GM12878 (cell line): ENCODE results near the gene AK5. TPM values are rescaled to one million over a fixed set of nuclear protein-coding genes. Genes with fewer than 3 reads are reported as not detected.

ENCODE experiments used
- ATAC-seq: fragments of 200-7000 bp; cut with Tn5 transposase; 3 replicates; pipeline ENCODE4 v1.9.1; 2020; ENCODE audit warnings: mild to moderate bottlenecking, moderate library complexity
- BruUV-seq: library from RNA; stranded (reverse); fragments of 400-500 nt; replicated peaks from 2 replicates; lab custom pipeline; 2021; lab: Mats Ljungman, UMichigan
- CTCF ChIA-PET: fragments of 300-600 bp; sonication (Branson Sonifier 250); formaldehyde crosslinking; extraction: SDS; loops from one replicate; lab custom pipeline; 2021; ENCODE audit warnings: inconsistent platforms; lab: Yijun Ruan, JAX
- POLR2A ChIA-PET: fragments of 350-600 bp; formaldehyde crosslinking; extraction: SDS; loops from one replicate; lab custom pipeline; 2021; ENCODE audit warnings: inconsistent platforms; lab: Charles Lee
- RAD21 ChIA-PET: fragments of 300-600 bp; sonication (Branson Sonifier 250); formaldehyde crosslinking; loops from one replicate; lab custom pipeline; 2023; ENCODE audit warnings: antibody characterized with exemption; ENCODE audit not compliant: unreplicated experiment; lab: Charles Lee
- SMC1A ChIA-PET: fragments of 300-600 bp; sonication (Branson Sonifier 250); formaldehyde crosslinking; loops from one replicate; lab custom pipeline; 2023; ENCODE audit not compliant: unreplicated experiment, uncharacterized antibody; lab: Charles Lee
- DNase-seq: peaks from one replicate; pipeline ENCODE4 v3.0.0-alpha.2; 2011; ENCODE audit warnings: low read depth, low spot score
- FAIRE-seq: peaks from 3 replicates; lab custom pipeline; 2011; peaks lifted over from hg19 to GRCh38; lab: Jason Lieb, UNC
- H2AFZ ChIP-seq: 2 replicates; pipeline ENCODE4 v1.6.0; 2011; ENCODE audit warnings: low read depth, low read length, control low read depth; ENCODE audit not compliant: control insufficient read depth
- H3K27ac ChIP-seq: 2 replicates; pipeline ENCODE4 v1.5.1; 2011; ENCODE audit warnings: control low read depth; ENCODE audit not compliant: control insufficient read depth, insufficient read depth
- H3K27me3 ChIP-seq, 2 experiments: replicated peaks in 1 of 2; 2 replicates each; pipeline versions ENCODE4 v1.6.0 to v1.6.1; 2011; ENCODE audit warnings: low read length in 1 of 2; ENCODE audit not compliant: control insufficient read depth in 2 of 2, insufficient read depth in 2 of 2
- H3K36me3 ChIP-seq, 2 experiments: 2 replicates each; pipeline ENCODE4 v1.5.1; 2011; ENCODE audit warnings: low read length in 1 of 2; ENCODE audit not compliant: control insufficient read depth in 2 of 2, insufficient read depth in 2 of 2
- H3K4me1 ChIP-seq: 2 replicates; pipeline ENCODE4 v1.6.1; 2011; ENCODE audit warnings: mild to moderate bottlenecking, low read length, moderate library complexity, mixed read lengths; ENCODE audit not compliant: control insufficient read depth, insufficient read depth
- H3K4me2 ChIP-seq: 2 replicates; pipeline ENCODE4 v1.6.0; 2011; ENCODE audit warnings: control low read depth; ENCODE audit not compliant: control insufficient read depth, insufficient read depth
- H3K4me3 ChIP-seq: fragments of 200-600 bp; sonication (generic); 2 replicates; pipeline ENCODE4 v1.5.1; 2016
- H3K79me2 ChIP-seq: 2 replicates; pipeline ENCODE4 v1.6.0; 2011; ENCODE audit warnings: low read length; ENCODE audit not compliant: control insufficient read depth, insufficient read depth
- H3K9ac ChIP-seq: 2 replicates; pipeline ENCODE4 v1.8.0; 2011; ENCODE audit warnings: low read length, control low read depth, mixed read lengths; ENCODE audit not compliant: control insufficient read depth, insufficient read depth
- H3K9me3 ChIP-seq: replicated peaks from 3 replicates; pipeline ENCODE4 v1.5.1; 2011; ENCODE audit warnings: mild to moderate bottlenecking, low read length; ENCODE audit not compliant: control insufficient read depth, insufficient read depth
- H4K20me1 ChIP-seq: 2 replicates; pipeline ENCODE4 v1.6.0; 2011; ENCODE audit not compliant: control insufficient read depth, insufficient read depth
- EED ChIP-seq: sonication (generic); IDR thresholded peaks from 2 replicates; pipeline ENCODE4 v1.6.1; 2016; ENCODE audit warnings: antibody characterized with exemption, low read depth
- ESRRA ChIP-seq: IDR thresholded peaks from 2 replicates; pipeline ENCODE4 v1.6.1; 2012; ENCODE audit warnings: mild to moderate bottlenecking, low read length, improper control_type of control experiment
- HDAC2 ChIP-seq: fragments of 200-600 bp; sonication (generic); IDR thresholded peaks from 2 replicates; pipeline ENCODE4 v1.6.1; 2017
- SP1 ChIP-seq: IDR thresholded peaks from one replicate; pipeline ENCODE4 v1.6.1; 2011; ENCODE audit warnings: low read depth, low read length
- ZBED1 ChIP-seq: IDR thresholded peaks from 2 replicates; pipeline ENCODE4 v1.6.1; 2016; ENCODE audit warnings: borderline replicate concordance
- ZNF217 ChIP-seq: fragments of 450-650 bp; IDR thresholded peaks from 2 replicates; pipeline ENCODE4 v1.6.1; 2017; ENCODE audit warnings: antibody characterized with exemption, mild to moderate bottlenecking
- ZNF24 ChIP-seq: fragments of 450-650 bp; IDR thresholded peaks from 2 replicates; pipeline ENCODE4 v1.6.1; 2017; ENCODE audit warnings: antibody characterized with exemption, mild to moderate bottlenecking
- WGBS: methylation state at CpG from one replicate; pipeline ENCODE4 v1.1.6; 2016; ENCODE audit warnings: low lambda C conversion rate; ENCODE audit not compliant: insufficient replicate concordance, insufficient coverage; ENCODE audit errors: missing lambda C conversion rate; 5-methylcytosine and 5-hydroxymethylcytosine counted together
- in situ Hi-C: fragments of 300-500 bp; cut with MboI; formaldehyde crosslinking; loops from 9 replicates; pipeline ENCODE4 v1.14.3; 2018; ENCODE audit warnings: mixed read lengths
- intact Hi-C: fragments of 100-400 bp; cut with micrococcal nuclease; formaldehyde crosslinking; loops from one replicate; pipeline ENCODE4 v1.14.2; 2022; ENCODE audit not compliant: unreplicated experiment
- polyA plus RNA-seq, 11 experiments: library from polyadenylated mRNA; depleted of rRNA in 4 of 11; unstranded in 6 of 11; stranded (reverse) in 5 of 11; fragments of >200 nt; fragmentation: Nextera tagmentation in 4 of 11; fragmentation: Illumina TruSeq in 1 of 11; extraction: Ambion mirVana in 4 of 11; extraction: Trizol in 1 of 11; gene quantifications; 1 replicate in 1 of 11; 2 replicates in 10 of 11; pipeline versions ENCODE4 v1.2.1 to v1.2.3, GENCODE V29; 2011 to 2016; ENCODE audit warnings: inconsistent platforms in 2 of 11, missing spikeins in 2 of 11, low read depth in 1 of 11
- total RNA-seq, 4 experiments: library from RNA; depleted of rRNA in 3 of 4; stranded (reverse); fragments of >200 nt in 3 of 4; fragmentation: Illumina TruSeq in 1 of 4; extraction: Trizol in 1 of 4; gene quantifications; 2 replicates each; pipeline versions ENCODE4 v1.2.1 to v1.2.3, GENCODE V29; 2013 to 2021
- TF ChIP-seq, protein P1 (sequence below): fragments of 150-350 bp; IDR thresholded peaks from 2 replicates; pipeline ENCODE4 v1.6.1; 2016; ENCODE audit warnings: low read depth, low read length
- TF ChIP-seq, protein P2 (sequence below): fragments of 450-650 bp; IDR thresholded peaks from 2 replicates; pipeline ENCODE4 v1.6.1; 2017; ENCODE audit warnings: mild to moderate bottlenecking, low read depth, inconsistent platforms; ENCODE audit not compliant: poor library complexity, severe bottlenecking

AK5 gene
- total and polyA plus RNA-seq, 10 of the 15 experiments (the other 5 are each of a cell fraction or from before 2014, with no cell fraction given) = 0.08 to 0.33 TPM; not detected in 8

DNA sequence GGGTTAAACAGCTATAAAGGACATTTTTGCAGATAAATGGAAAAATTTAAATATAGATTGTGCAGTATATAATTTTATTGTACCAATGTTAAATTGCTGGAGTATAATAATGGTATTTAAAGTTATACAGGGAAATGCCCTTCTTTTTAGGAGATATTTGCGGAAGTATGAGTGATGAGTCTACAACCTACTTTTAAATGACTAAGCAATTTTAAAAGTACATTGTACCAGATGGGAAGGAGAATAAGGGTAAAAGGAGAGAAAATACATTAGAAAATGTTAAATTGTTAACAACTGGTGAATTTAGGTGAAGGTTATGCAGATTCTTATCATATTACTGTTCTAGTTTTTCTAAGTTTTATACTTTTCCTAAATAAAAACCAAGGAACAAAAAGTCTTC lies 308.8 kb downstream of the AK5 start (continued):
- no peak for TF ChIP-seq ZNF24
- TF ChIP-seq ZNF217 = no peak

DNA sequence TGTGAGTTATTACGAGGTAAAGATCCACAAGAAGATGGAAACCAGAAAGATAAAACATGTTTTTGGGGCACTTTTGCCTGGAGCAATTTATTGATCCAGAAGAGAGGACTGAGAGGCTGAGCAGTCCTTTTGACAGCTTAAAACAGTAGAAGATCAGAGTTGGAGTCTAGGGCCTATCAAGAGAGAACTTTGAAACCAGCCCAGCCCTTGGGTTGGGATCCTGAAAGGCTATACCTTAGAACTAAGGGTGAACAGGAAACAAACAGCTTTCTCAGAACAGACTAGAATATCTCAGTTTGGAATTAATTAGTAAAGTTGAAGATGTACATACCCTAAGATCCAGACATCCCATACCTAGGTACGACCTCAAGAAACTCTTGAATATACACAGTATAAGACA lies 311.1 kb downstream of the AK5 start:
- ChIA-PET SMC1A (interaction anchor here (0.8 to 1.0 kb wide), 2 partner anchors 8 to 16 kb away, joined by 3 read pairs; no protein-coding TSS in a partner anchor), RAD21 (interaction anchor here (1.2 kb wide), 1 partner anchor 49 kb away, joined by 5 read pairs; no protein-coding TSS in a partner anchor), POLR2A (no interaction called here), CTCF (no interaction called here)
- WGBS = 86% methylated on average over 2 of the region's 2 CpGs
- no peak for FAIRE-seq
- no peak for DNase-seq
- TF ChIP-seq ZBED1 = no peak
- no peak for TF ChIP-seq HDAC2
- no peak for TF ChIP-seq ESRRA
- no peak for TF ChIP-seq EED
- TF ChIP-seq, protein P1, sequence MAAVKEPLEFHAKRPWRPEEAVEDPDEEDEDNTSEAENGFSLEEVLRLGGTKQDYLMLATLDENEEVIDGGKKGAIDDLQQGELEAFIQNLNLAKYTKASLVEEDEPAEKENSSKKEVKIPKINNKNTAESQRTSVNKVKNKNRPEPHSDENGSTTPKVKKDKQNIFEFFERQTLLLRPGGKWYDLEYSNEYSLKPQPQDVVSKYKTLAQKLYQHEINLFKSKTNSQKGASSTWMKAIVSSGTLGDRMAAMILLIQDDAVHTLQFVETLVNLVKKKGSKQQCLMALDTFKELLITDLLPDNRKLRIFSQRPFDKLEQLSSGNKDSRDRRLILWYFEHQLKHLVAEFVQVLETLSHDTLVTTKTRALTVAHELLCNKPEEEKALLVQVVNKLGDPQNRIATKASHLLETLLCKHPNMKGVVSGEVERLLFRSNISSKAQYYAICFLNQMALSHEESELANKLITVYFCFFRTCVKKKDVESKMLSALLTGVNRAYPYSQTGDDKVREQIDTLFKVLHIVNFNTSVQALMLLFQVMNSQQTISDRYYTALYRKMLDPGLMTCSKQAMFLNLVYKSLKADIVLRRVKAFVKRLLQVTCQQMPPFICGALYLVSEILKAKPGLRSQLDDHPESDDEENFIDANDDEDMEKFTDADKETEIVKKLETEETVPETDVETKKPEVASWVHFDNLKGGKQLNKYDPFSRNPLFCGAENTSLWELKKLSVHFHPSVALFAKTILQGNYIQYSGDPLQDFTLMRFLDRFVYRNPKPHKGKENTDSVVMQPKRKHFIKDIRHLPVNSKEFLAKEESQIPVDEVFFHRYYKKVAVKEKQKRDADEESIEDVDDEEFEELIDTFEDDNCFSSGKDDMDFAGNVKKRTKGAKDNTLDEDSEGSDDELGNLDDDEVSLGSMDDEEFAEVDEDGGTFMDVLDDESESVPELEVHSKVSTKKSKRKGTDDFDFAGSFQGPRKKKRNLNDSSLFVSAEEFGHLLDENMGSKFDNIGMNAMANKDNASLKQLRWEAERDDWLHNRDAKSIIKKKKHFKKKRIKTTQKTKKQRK = no peak
- TF ChIP-seq, protein P2, sequence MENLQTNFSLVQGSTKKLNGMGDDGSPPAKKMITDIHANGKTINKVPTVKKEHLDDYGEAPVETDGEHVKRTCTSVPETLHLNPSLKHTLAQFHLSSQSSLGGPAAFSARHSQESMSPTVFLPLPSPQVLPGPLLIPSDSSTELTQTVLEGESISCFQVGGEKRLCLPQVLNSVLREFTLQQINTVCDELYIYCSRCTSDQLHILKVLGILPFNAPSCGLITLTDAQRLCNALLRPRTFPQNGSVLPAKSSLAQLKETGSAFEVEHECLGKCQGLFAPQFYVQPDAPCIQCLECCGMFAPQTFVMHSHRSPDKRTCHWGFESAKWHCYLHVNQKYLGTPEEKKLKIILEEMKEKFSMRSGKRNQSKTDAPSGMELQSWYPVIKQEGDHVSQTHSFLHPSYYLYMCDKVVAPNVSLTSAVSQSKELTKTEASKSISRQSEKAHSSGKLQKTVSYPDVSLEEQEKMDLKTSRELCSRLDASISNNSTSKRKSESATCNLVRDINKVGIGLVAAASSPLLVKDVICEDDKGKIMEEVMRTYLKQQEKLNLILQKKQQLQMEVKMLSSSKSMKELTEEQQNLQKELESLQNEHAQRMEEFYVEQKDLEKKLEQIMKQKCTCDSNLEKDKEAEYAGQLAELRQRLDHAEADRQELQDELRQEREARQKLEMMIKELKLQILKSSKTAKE = no peak
- TF ChIP-seq SP1 = no peak
- ATAC-seq = no peak
- H3K36me3 ChIP-seq = peaks cover 0 to 3% of the 10 kb centered on the region in 2 experiments; a peak in 1 of 4 replicates
- H3K27ac ChIP-seq = no peak overlapping the region
- H2AFZ ChIP-seq = no peak overlapping the region
- no peaks in the 10 kb centered on the region for H3K4me1 ChIP-seq
- no peaks in the 10 kb centered on the region for H4K20me1 ChIP-seq
- in situ Hi-C loops (no loop called here), intact Hi-C loops (no loop called here)
- H3K27me3 ChIP-seq = no peaks in the 10 kb centered on the region
- H3K79me2 ChIP-seq = no peaks in the 10 kb centered on the region; the same call in 1 of the 2 replicates
- no peak overlapping the region for H3K4me3 ChIP-seq
- BruUV-seq = no TSS peak
- no peak overlapping the region for H3K9ac ChIP-seq
- no peaks in the 10 kb centered on the region for H3K9me3 ChIP-seq
- H3K4me2 ChIP-seq = no peak overlapping the region
